ENCODE results near the gene ZNF33B.
"Not testable (repeated sequence)": the region's sequence is repeated elsewhere in the genome, so short reads cannot be mapped to it uniquely, and the experiment has no call there.

Gene ZNF33B

DNA sequence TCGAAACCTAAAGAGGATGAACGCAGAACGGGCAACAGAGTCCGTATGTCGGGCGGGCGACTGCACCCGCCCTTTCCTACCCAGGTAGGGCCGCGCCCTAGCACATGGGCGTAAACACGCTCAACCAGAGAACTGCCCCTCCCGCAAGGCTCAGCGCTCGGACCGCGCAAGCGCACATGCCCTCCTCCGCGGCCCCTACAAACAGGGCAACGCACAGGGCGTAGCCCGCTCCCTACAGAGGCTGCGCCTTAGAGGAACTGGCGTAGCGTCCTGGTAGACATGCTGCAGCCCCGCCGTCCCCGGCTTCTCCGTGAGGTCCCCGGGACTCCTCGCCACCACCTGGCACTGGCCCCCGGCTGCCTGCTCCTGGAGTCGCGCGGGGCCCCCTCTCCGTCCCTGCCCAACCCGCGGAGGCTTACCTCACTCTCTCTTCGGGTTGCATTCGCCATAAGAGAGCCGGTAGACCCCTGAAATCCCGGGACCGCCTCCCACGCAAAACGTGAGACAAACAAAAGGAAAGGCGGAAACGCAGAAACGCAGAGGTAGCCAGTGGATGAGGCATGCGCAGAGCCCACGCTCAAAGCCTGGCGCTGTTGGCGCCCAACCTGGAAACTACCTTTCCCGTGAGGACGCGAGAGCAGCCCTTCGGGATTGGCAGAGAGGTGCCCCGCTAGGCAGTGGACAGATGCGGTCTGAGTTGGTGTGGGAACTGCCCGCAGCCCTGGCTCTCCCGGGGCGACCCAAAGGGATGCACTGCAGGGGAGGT, at the start of gene ZNF33B:
ZNF33B (minus strand) TSS at position 516 of the 766 bp plus-strand sequence. CDS start 1,642 bp downstream, outside the sequence.
- H3K27ac Mint-ChIP-seq, result peak within 1 kb of the TSS; percentile 99
- peak; percentile 96 to 97 for ATAC-seq (replicated peaks)
- no peaks in the 10 kb centered on the region for H3K27me3 Mint-ChIP-seq

DNA sequence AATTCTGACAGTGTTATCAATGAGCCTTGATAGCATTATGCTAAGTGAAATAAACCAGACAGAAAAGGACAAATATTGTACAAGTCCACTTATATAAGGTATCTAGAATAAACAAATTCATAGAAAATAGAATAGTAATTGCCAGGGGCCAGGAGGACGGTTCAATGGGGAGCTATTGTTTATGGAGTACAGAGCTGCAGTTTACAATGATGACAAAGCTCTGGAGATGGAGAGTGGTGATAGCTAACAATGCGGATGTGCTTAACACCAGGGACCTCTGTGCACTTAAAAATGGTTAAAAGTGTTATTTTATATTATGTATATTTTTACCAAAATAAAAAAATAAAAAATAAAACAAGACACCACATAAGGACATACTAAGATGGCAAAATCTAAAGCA, 46.1 kb upstream of the ZNF33B start:
- no peaks in the 10 kb centered on the region for H3K9me3 Mint-ChIP-seq
- no peak overlapping the region for H3K27ac Mint-ChIP-seq
- no peaks in the 10 kb centered on the region for H3K4me1 Mint-ChIP-seq
- no peak overlapping the region for H3K4me3 Mint-ChIP-seq
- no peak for ATAC-seq (replicated peaks)
- H3K27me3 Mint-ChIP-seq, result no peaks in the 10 kb centered on the region
- DNase-seq, result no peak
- H3K36me3 Mint-ChIP-seq, result no peaks in the 10 kb centered on the region

More for the DNA sequence above, at the start of gene ZNF33B:
- peaks cover 5 to 15% of the 10 kb centered on the region in 2 donors for H3K36me3 Mint-ChIP-seq
- peak; percentile 97 for DNase-seq
- H3K4me1 Mint-ChIP-seq, result peaks cover 10 to 27% of the 10 kb centered on the region in 2 donors
- H3K4me3 Mint-ChIP-seq, result peak within 1 kb of the TSS; percentile 96 to 98
- no peaks in the 10 kb centered on the region for H3K9me3 Mint-ChIP-seq

DNA sequence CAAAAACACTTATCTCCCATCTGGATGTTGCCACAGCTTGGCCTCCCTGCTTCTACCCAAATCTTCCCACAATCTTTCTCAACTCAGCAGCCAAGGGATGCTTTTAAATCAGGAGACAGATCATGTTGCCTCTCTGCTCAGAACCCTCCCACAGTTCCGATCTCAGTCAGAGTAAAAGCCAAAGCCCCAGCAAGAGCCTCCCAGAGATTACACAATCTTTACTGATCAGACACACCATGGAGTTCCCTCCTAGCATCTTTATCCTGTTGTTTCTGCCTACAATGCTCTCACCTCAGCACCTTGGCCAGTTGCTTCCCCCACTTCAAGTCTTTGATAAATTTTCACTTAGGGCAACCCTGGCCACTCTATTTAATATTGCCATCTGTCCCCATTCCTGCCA, 41.9 kb upstream of the ZNF33B start:
- Mint-ChIP-seq H3K36me3 (no peaks in the 10 kb centered on the region), H3K9me3 (peaks cover 4 to 8% of the 10 kb centered on the region in 2 donors), H3K4me3 (no peak overlapping the region), H3K27ac (no peak overlapping the region), H3K4me1 (no peaks in the 10 kb centered on the region), H3K27me3 (no peaks in the 10 kb centered on the region)
- DNase-seq, result no peak
- ATAC-seq (replicated peaks), result no peak

DNA sequence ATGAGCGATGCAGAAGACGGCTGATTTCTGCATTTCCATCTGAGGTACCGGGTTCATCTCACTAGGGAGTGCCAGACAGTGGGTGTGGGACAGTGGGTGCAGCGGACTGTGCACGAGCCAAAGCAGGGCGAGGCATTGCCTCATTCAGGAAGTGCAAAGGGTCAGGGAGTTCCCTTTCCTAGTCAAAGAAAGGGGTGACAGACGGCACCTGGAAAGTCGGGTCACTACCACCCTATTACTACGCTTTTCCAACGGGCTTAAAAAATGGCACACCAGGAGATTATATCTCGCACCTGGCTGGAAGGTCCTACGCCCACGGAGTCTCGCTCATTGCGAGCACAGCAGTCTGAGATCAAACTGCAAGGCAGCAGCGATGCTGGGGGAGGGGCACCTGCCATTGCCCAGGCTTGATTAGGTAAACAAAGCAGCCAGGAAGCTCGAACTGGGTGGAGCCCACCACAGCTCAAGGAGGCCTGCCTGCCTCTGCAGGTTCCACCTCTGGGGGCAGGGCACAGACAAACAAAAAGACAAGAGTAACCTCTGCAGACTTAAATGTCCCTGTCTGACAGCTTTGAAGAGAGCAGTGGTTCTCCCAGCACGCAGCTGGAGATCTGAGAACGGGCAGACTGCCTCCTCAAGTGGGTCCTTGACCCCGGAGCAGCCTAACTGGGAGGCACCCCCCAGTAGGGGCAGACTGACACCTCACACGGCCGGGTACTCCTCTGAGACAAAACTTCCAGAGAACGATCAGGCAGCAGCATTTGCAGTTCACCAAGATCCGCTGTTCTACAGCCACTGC, 27.0 kb upstream of the ZNF33B start:
- peaks cover 16 to 23% of the 10 kb centered on the region in 2 donors for H3K27me3 Mint-ChIP-seq
- not testable (repeated sequence) for DNase-seq

DNA sequence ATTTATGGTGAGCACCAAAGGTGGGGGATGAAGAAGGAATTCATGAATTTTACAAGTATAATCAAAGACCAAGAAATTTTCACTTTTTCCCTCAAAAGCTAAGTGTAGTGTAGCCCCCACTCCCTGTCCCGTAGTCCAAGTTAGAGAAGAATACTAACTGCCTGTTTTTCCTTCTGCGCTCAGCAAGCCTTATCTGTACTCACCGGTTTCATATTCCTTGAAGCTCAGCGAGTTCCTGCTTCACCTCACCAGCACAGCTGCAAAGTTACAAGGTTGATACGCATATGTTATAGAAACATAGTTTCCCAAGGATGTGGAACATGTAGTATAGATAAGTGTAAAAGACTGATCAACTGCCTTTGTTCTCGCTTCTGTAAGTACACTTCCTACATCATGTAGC, 16.0 kb upstream of the ZNF33B start:
- DNase-seq, result no peak
- ATAC-seq (replicated peaks), result no peak
- Mint-ChIP-seq H3K36me3 (no peaks in the 10 kb centered on the region), H3K27me3 (peaks cover 0 to 8% of the 10 kb centered on the region in 2 donors), H3K9me3 (peaks cover 0 to 2% of the 10 kb centered on the region in 2 donors), H3K4me1 (peaks cover 3 to 5% of the 10 kb centered on the region in 2 donors), H3K27ac (no peak overlapping the region), H3K4me3 (no peak overlapping the region)

More for the DNA sequence above, 27.0 kb upstream of the ZNF33B start:
- not testable (repeated sequence) for H3K4me3 Mint-ChIP-seq; H3K36me3 Mint-ChIP-seq; H3K9me3 Mint-ChIP-seq; ATAC-seq (replicated peaks); H3K4me1 Mint-ChIP-seq; H3K27ac Mint-ChIP-seq

DNA sequence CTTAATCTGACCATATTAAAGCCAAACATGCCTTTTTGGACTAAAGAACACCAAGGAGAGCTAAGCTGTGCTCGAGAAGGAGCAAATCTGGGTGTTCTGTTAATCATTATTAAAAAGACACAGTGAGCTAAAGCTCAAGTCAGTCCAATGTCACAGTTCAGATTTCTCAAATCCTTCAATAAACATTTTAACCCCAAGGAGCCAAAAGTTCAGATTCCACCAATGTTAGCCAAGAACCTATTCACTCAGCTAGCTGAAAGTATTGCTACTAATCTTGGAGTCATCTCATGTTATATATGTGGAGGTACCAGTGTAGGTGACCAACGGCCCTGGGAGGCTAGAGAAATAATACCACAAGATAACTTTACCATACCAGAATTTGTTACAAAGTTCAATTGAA, 14.5 kb upstream of the ZNF33B start:
- no peak overlapping the region for H3K27ac Mint-ChIP-seq
- no peaks in the 10 kb centered on the region for H3K36me3 Mint-ChIP-seq
- DNase-seq (no peak), ATAC-seq (replicated peaks) (no peak)
- peaks cover 2 to 9% of the 10 kb centered on the region in 2 donors for H3K27me3 Mint-ChIP-seq
- no peak overlapping the region for H3K4me3 Mint-ChIP-seq
- peaks cover 3 to 5% of the 10 kb centered on the region in 2 donors for H3K4me1 Mint-ChIP-seq
- H3K9me3 Mint-ChIP-seq, result peaks cover 0 to 2% of the 10 kb centered on the region in 2 donors

DNA sequence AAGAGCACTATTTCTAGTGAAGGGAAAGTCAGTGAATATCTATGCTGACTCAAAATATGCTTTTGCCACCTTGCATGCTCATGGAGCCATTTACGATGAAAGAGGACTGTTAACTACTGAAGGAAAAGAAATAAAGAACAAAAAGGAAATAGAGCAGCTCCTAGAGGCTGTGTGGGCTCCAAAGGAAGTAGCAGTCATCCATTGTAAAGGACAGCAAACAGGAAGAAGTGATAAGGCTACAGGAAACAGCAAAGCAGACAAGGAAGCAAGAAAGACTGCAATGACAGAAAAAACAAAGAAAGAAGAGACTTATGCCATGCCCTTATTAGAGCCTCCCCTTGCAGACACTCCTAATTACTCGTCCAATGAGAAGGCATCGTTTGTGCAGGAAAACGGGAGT, 12.0 kb upstream of the ZNF33B start:
- peaks cover 0 to 5% of the 10 kb centered on the region in 2 donors for H3K36me3 Mint-ChIP-seq
- H3K27me3 Mint-ChIP-seq, result peaks cover 9 to 10% of the 10 kb centered on the region in 2 donors
- H3K27ac Mint-ChIP-seq, result no peak overlapping the region
- DNase-seq (no peak), ATAC-seq (replicated peaks) (no peak)
- no peak overlapping the region for H3K4me3 Mint-ChIP-seq
- H3K9me3 Mint-ChIP-seq, result peaks cover 0 to 2% of the 10 kb centered on the region in 2 donors
- peaks cover 3 to 5% of the 10 kb centered on the region in 2 donors for H3K4me1 Mint-ChIP-seq

DNA sequence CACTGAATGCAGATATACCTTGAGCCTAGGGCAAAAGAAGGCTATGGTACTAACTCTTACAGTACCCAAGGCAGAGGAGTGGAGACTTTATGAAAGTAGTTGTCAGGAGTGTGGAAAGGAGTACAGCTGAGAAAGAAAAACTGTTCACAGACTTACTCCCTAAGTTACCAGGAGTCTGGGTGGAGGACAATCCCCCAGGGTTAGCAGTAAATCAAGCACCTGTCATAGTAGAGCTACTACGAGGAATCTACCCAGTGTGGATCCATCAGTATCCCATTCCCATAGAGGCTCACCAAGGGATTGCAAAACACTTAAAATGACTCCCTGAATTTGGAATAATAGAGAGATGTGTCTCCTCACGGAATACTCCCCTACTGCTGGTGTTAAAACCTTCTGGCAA, 10.1 kb upstream of the ZNF33B start:
- Mint-ChIP-seq H3K4me3 (no peak overlapping the region), H3K4me1 (peaks cover 3 to 5% of the 10 kb centered on the region in 2 donors), H3K27ac (no peak overlapping the region), H3K36me3 (peaks cover 0 to 6% of the 10 kb centered on the region in 2 donors), H3K9me3 (peaks cover 0 to 2% of the 10 kb centered on the region in 2 donors), H3K27me3 (peaks cover 9 to 10% of the 10 kb centered on the region in 2 donors)
- ATAC-seq (replicated peaks) (no peak), DNase-seq (no peak)

DNA sequence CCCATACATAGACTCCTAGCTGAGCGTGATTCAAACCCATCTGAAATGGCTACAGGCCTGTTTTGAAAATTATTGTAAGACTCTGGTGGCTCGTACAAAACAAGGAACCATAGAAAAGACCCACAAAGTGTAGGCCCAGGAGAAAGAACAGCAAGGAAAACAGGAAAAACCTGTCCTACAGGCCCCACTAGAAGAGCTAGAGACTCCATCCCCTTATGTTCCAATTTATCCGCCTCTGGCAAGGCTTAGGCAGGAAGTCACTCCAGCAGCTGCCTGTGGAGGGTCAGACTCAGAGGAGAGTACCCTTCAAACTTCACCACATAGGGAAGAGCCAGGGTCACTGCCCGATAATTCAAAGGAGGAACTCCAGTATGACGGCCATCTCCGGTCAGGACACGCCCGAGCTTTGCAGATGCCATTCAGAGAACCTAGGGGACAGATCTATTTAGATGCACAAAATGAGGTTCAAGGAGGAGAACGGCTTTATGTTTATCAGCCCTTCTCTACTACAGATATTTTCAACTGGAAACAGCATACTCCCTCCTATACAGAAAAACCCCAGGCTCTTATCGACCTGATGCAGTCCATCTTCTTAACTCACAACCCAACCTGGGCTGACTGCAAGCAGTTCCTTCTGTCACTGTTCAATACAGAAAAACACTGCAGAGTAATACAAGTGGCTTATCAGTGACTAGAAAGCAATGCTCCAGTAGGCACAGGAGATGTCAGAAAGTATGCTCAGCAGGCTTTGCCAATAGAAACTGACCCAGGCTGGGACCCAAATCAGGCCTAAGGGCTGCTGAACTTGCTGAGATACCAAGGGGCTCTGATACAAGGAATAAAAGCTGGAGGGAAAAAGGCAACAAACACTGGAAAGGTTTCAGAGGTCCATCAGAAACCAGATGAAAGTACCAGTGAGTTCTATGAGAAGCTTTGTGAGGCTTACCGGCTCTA, 8.6 kb upstream of the ZNF33B start:
- no peak for DNase-seq
- H3K4me1 Mint-ChIP-seq, result peaks cover 3 to 5% of the 10 kb centered on the region in 2 donors
- H3K4me3 Mint-ChIP-seq, result no peak overlapping the region
- no peak overlapping the region for H3K27ac Mint-ChIP-seq
- ATAC-seq (replicated peaks), result no peak
- H3K36me3 Mint-ChIP-seq, result peaks cover 0 to 6% of the 10 kb centered on the region in 2 donors
- peaks cover 0 to 2% of the 10 kb centered on the region in 2 donors for H3K9me3 Mint-ChIP-seq
- H3K27me3 Mint-ChIP-seq, result peaks cover 9 to 10% of the 10 kb centered on the region in 2 donors

DNA sequence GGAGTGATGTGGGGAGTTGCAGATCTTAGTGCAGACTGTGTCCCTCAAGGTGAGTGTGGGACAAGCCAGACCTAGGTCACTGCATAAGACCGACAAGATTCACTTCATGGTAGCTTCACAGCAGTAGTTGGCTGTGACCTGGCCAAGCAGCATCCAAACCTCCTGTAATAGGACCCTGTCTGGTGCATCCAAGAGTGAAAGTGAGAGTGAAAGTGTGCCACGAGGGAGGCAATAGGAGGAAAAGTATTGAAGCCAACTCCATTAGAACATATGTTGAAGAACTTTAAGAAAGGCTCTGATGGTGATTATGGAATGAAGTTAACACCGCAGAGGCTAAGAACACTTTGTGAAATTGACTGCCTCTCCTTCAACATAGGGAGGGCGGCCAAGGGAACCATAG, 7.8 kb upstream of the ZNF33B start:
- peaks cover 3 to 5% of the 10 kb centered on the region in 2 donors for H3K4me1 Mint-ChIP-seq
- DNase-seq, result no peak

DNA sequence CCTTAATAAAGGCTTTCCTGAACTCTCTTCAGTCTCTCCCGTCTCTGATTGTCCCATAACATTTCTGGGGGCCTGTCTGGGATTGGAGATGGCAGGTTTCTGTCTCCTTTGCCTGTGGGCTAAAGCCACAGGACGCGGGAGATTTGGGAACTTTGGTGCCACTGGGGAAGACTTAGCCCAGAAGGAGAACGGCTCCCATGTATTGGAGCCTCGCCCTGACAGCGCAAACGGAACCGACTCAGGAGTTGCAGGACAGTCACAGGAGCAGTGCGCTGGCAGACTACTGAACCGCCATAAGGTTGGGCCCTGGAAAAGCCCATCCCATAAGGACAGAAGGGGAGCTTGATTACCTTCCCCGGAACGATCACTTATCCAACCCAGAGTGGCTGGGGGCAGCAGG, 7.1 kb upstream of the ZNF33B start:
- DNase-seq (no peak), ATAC-seq (replicated peaks) (no peak)
- peaks cover 5 to 10% of the 10 kb centered on the region in 2 donors for H3K27me3 Mint-ChIP-seq
- H3K4me1 Mint-ChIP-seq, result peaks cover 3 to 5% of the 10 kb centered on the region in 2 donors
- no peak overlapping the region for H3K27ac Mint-ChIP-seq
- H3K9me3 Mint-ChIP-seq, result peaks cover 0 to 2% of the 10 kb centered on the region in 2 donors
- peaks cover 0 to 6% of the 10 kb centered on the region in 2 donors for H3K36me3 Mint-ChIP-seq
- H3K4me3 Mint-ChIP-seq, result no peak overlapping the region

More for the DNA sequence above, 7.8 kb upstream of the ZNF33B start:
- Mint-ChIP-seq H3K27ac (no peak overlapping the region), H3K36me3 (peaks cover 0 to 6% of the 10 kb centered on the region in 2 donors), H3K27me3 (peaks cover 5 to 10% of the 10 kb centered on the region in 2 donors), H3K9me3 (peaks cover 0 to 2% of the 10 kb centered on the region in 2 donors), H3K4me3 (no peak overlapping the region)
- no peak for ATAC-seq (replicated peaks)

DNA sequence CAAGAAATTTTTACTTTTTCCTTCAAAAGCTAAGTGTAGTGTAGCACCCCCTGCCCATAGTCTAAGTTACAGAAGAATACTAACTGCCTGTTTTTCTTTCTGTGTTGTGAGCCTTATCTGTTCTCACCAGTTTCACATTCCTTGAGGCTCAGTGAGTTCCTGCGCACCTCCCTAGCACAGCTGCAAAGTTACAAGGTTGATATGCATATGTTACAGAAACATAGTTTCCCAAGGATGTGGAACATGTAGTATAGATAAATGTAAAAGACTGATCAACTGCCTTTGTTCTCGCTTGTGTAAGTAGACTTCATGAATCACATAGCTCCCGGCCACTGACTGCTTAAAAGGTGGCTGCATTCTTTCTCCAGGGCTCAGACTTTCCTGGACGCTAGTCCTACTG, 6.7 kb upstream of the ZNF33B start:
- Mint-ChIP-seq H3K4me3 (no peak overlapping the region), H3K9me3 (no peaks in the 10 kb centered on the region), H3K4me1 (peaks cover 0 to under 1% of the 10 kb centered on the region in 2 donors), H3K27ac (no peak overlapping the region), H3K27me3 (peaks cover 5 to 10% of the 10 kb centered on the region in 2 donors), H3K36me3 (peaks cover 0 to 6% of the 10 kb centered on the region in 2 donors)
- ATAC-seq (replicated peaks), result no peak
- no peak for DNase-seq

DNA sequence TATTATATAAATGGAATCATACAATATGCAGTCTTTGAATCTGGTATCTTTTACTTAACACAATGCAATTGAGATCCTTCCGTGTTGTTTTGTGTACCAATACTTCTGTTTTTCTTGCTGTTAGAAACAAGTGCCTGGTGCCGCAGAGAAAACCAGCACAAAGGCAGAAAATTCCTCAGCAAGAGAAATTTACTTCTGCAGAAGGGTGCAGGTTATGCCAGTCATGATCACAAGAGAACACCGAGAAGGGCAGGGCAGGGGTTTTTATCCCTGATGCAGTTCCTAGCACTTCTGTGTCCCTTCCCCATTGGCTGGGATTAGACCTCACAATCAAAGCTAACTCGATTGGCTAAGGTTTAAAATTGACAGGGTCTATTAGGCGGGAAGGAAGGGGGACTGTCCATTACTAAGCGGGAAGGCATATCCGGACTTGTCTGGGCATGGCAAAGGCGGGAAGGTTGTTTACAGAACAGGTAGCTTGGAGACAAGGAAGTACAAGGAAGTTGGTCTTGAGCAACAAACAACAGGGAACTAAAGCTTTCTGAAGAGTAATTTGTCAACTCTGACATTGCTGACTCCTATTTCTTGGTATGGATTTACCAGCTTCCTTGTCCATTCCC, 2.4 kb upstream of the ZNF33B start:
- DNase-seq (no peak), ATAC-seq (replicated peaks) (no peak)
- Mint-ChIP-seq H3K27me3 (no peaks in the 10 kb centered on the region), H3K27ac (no peak overlapping the region), H3K4me1 (peaks cover 3 to 21% of the 10 kb centered on the region in 2 donors), H3K9me3 (no peaks in the 10 kb centered on the region), H3K36me3 (peaks cover 5 to 7% of the 10 kb centered on the region in 2 donors), H3K4me3 (no peak overlapping the region)

Measured in stimulated activated naive B cell treated with anti-CD40 and anti-IgM and Interleukin-4, amounts not matched to agents 10 μg/mL and 1 μg/mL and 100 μg/mL, for 72 hours (primary cell).